GM21447 (cell line): ENCODE results near the gene CEACAM1.
A peak's percentile ranks its signal among the peaks of the same experiment; 100 is the strongest.
"Not testable (repeated sequence)": the region's sequence is repeated elsewhere in the genome, so short reads cannot be mapped to it uniquely, and the experiment has no call there.

Source experiments
- ATAC-seq: cut with Tn5 transposase; IDR thresholded peaks from one replicate; pipeline ENCODE4 v1.9.1; 2021; ENCODE audit not compliant: unreplicated experiment

CEACAM1 gene

GRCh38 chr19:42477933-42478332 is 50.3 kb downstream of the CEACAM1 start:
- no peak for ATAC-seq

- no peak for ATAC-seq
Observed at GRCh38 chr19:42477117-42477516, 51.2 kb downstream of the CEACAM1 start.

GRCh38 chr19:42475366-42475765 is 52.9 kb downstream of the CEACAM1 start:
- no peak for ATAC-seq

GRCh38 chr19:42474743-42475142 is 53.5 kb downstream of the CEACAM1 start:
- ATAC-seq: no peak

- no peak for ATAC-seq
Observed at GRCh38 chr19:42473686-42474085, 54.6 kb downstream of the CEACAM1 start.

GRCh38 chr19:42472402-42473147 is 55.7 kb downstream of the CEACAM1 start:
- no peak for ATAC-seq

GRCh38 chr19:42471554-42472249 is 56.6 kb downstream of the CEACAM1 start:
- no peak for ATAC-seq

- ATAC-seq: no peak
Observed at GRCh38 chr19:42469311-42470235, 58.7 kb downstream of the CEACAM1 start.

GRCh38 chr19:42468273-42468796 is 59.9 kb downstream of the CEACAM1 start:
- no peak for ATAC-seq

- ATAC-seq: no peak
Observed at GRCh38 chr19:42467183-42467760, 61.0 kb downstream of the CEACAM1 start.

- no peak for ATAC-seq
Observed at GRCh38 chr19:42466521-42467182, 61.6 kb downstream of the CEACAM1 start.

GRCh38 chr19:42465827-42466280 is 62.4 kb downstream of the CEACAM1 start:
- ATAC-seq: peak; percentile 68

- no peak for ATAC-seq
Observed at GRCh38 chr19:42461700-42462324, 66.5 kb downstream of the CEACAM1 start.

GRCh38 chr19:42461231-42461630 is 67.0 kb downstream of the CEACAM1 start:
- ATAC-seq: not testable (repeated sequence)

- no peak for ATAC-seq
Observed at GRCh38 chr19:42459926-42460325, 68.4 kb downstream of the CEACAM1 start.
